Measurements from ENCODE around the gene KAT6B. TPM values are rescaled to one million over a fixed set of nuclear protein-coding genes. Genes with fewer than 3 reads are reported as not detected.
"Not testable (repeated sequence)": the region's sequence is repeated elsewhere in the genome, so short reads cannot be mapped to it uniquely, and the experiment has no call there.

Gene KAT6B
- total and polyA plus RNA-seq, 2 of the 8 experiments (the other 6 are each of a cell fraction or from before 2014, with no cell fraction given) = 7.3 to 30.8 TPM

DNA sequence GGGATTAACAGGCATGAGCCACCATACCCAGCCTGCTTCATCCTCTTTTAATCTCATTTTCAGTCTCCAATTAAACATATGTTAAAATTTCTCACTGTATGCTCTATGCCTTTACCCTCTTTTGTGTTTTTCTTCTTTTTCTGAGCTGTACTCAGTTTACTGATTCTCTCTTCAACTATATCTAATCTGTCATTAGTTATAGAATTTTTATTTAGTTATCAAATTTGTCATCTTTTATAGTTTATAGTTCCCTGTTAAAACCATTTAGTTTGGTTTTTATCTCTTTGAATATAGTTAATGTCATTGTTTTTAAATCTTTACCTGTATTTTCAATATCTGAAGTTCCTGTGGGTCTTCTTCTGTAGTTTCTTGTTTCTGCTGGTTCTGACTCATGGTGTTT, 93.3 kb downstream of the KAT6B start (continued):
- TF ChIP-seq EP300 (IDR thresholded peaks at IDR 0.05; ENCODE audit: borderline replicate concordance in 1 of 2, low read depth in 2 of 2, low read length in 2 of 2) (no peak), RBBP5 (IDR thresholded peaks at IDR 0.05; ENCODE audit: borderline replicate concordance, low read depth, low read length) (no peak), NANOG (IDR thresholded peaks at IDR 0.05; ENCODE audit: insufficient read depth, low read depth, low read length, poor library complexity, severe bottlenecking) (no peak), POLR2AphosphoS5 (IDR thresholded peaks at IDR 0.05; ENCODE audit: low read depth, low read length) (no peak), POU5F1 (IDR thresholded peaks at IDR 0.05; ENCODE audit: low read depth, low read length) (no peak), MAFK (IDR thresholded peaks at IDR 0.05; ENCODE audit: low read depth, low read length) (no peak)

DNA sequence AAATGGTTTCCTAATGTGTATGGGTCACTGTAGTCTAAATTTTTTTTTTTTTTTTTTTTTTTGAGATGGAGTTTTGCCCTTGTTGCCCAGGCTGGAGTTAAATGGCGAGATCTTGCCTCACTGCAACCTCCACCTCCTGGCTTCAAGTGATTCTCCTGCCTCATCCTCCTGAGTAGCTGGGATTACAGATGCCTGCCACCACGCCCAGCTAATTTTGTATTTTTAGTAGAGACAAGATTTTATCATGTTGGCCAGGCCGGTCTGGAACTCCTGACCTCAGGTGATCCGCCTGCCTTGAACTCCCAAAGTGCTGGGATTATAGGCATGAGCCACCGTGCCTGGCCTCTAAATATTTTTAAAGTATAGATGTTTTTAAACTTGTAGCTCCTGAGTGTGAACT, 94.7 kb downstream of the KAT6B start:
- H3K56ac ChIP-seq (replicated peaks; ENCODE audit: insufficient read length, low read depth, low read length); H3K79me1 ChIP-seq (ENCODE audit: low read depth, low read length); FAIRE-seq; H3K4me2 ChIP-seq (ENCODE audit: insufficient read depth in 1 of 2, low read depth in 2 of 2, low read length in 2 of 2); POLR2A ChIA-PET (ENCODE audit: partially characterized antibody); H3K9me3 ChIP-seq (ENCODE audit: insufficient read depth in 2 of 2, low read depth in 1 of 2, low read length in 1 of 2); H3K18ac ChIP-seq (ENCODE audit: extremely low read depth, low read length); H3K9ac ChIP-seq (replicated peaks in 1 of 4; ENCODE audit: extremely low read depth in 1 of 4, low read depth in 3 of 4, low read length in 3 of 4); H2BK15ac ChIP-seq (ENCODE audit: low read length); DNase-seq (ENCODE audit: low read depth in 1 of 2, low spot score in 2 of 2); H2BK5ac ChIP-seq (ENCODE audit: low read depth, low read length); H3K36me3 ChIP-seq (ENCODE audit: control insufficient read depth in 2 of 4, insufficient read depth in 4 of 4, low read length in 3 of 4); H3K14ac ChIP-seq (ENCODE audit: insufficient read length); H3K23me2 ChIP-seq (ENCODE audit: low read depth, low read length); H4K8ac ChIP-seq (ENCODE audit: extremely low read depth, insufficient read depth, low read length); H2BK12ac ChIP-seq (ENCODE audit: low read depth, low read length); H4K20me1 ChIP-seq (replicated peaks in 1 of 2; ENCODE audit: control insufficient read depth in 1 of 2, insufficient read depth in 2 of 2, low read length in 2 of 2); H2AK5ac ChIP-seq (ENCODE audit: low read depth, low read length); H3K27ac ChIP-seq (ENCODE audit: low read depth, low read length); H4K91ac ChIP-seq (replicated peaks; ENCODE audit: insufficient read length, low read length); H2BK20ac ChIP-seq (ENCODE audit: low read length); H3K4ac ChIP-seq (replicated peaks; ENCODE audit: insufficient read length, low read depth, low read length); H2AFZ ChIP-seq (ENCODE audit: low read length); H2BK120ac ChIP-seq (replicated peaks; ENCODE audit: low read depth, low read length); H3K23ac ChIP-seq (ENCODE audit: insufficient read length); H3K27me3 ChIP-seq (replicated peaks in 1 of 4; ENCODE audit: control insufficient read depth in 3 of 4, extremely low read depth in 1 of 4, insufficient read depth in 3 of 4, low read length in 3 of 4); H4K5ac ChIP-seq (ENCODE audit: insufficient read length, low read depth, low read length); H3K4me3 ChIP-seq (ENCODE audit: extremely low read depth in 1 of 4, insufficient read depth in 2 of 4, low read depth in 3 of 4, low read length in 4 of 4): not testable (repeated sequence)
- WGBS, 2 experiments (ENCODE audit: extremely low coverage in 1 of 2, insufficient coverage in 1 of 2, insufficient read length in 1 of 2, insufficient replicate concordance in 2 of 2, low coverage in 1 of 2, low lambda C conversion rate in 2 of 2, missing lambda C conversion rate in 1 of 2) = 81% methylated on average over 5 of the region's 5 CpGs; no CpG with 5 or more reads in 1 of the 2 experiments
- CTCF ChIA-PET (ENCODE audit: partially characterized antibody) = interaction anchor here (0.6 to 1.7 kb wide), 4 partner anchors 10 to 349 kb away, joined by 3 to 4 read pairs (median 3); no protein-coding TSS in a partner anchor
- peaks cover 0 to 12% (median 8%) of the 10 kb centered on the region in 4 experiments; a peak in 6 of 7 replicates for H3K4me1 ChIP-seq (replicated peaks in 1 of 4; ENCODE audit: control insufficient read depth in 3 of 4, insufficient read depth in 4 of 4, low read length in 3 of 4)
- H3K79me2 ChIP-seq (ENCODE audit: control insufficient read depth in 1 of 2, insufficient read depth in 2 of 2, low read length in 2 of 2) = peaks cover 0 to 38% of the 10 kb centered on the region in 2 experiments; a peak in 3 of 4 replicates

Data from H1 (cell line).